ENCODE measurements around the gene SLC41A1.

GRCh38 chr1:205794011-205794730 lies 18.8 kb downstream of the SLC41A1 start:
- no peak for TF ChIP-seq POLR2AphosphoS5 (IDR thresholded peaks at IDR 0.05; ENCODE audit: low read depth, low read length)
- no peak for TF ChIP-seq POLR2A (IDR thresholded peaks at IDR 0.05; ENCODE audit: low read depth, low read length)
- no peak for TF ChIP-seq SPI1 (IDR thresholded peaks at IDR 0.05; ENCODE audit: low read depth, low read length)
- no peak for TF ChIP-seq PAX5 (IDR thresholded peaks at IDR 0.05; ENCODE audit: insufficient read depth, low read length, severe bottlenecking)
- no peak for TF ChIP-seq TAF1 (IDR thresholded peaks at IDR 0.05; ENCODE audit: low read depth, low read length)
- peak; percentile 34; the same call in 1 of the 2 replicates for TF ChIP-seq POU2F2 (IDR thresholded peaks at IDR 0.05; ENCODE audit: low read depth, low read length)

Data from GM12891 (cell line).